ENCODE results near the gene BUD13.
A peak's percentile ranks its signal among the peaks of the same experiment; 100 is the strongest.

The BUD13 gene

GRCh38 chr11:116712428-116712827 lies 60.4 kb downstream of the BUD13 start:
- DNase-seq = no peak

DNA sequence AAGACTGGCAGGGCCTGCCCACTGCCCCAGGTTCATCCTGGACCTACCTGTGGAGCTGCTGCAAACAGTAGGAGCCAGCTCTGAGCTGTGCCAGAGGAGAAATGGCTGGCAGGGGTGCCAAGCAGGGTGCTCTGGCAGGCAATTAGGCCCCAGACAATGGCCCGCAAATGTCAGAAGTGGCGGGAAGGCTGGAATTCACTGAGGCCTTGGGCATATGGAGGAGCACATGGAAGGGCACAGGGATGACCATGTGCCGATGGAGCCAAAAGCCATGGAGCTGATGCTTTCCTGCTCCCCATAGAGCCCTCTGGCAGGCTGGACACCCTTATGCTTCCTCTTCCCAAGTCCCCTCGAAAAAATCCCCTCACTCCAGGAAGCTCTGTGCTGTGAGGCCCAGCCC lies 62.0 kb downstream of the BUD13 start:
- DNase-seq = no peak

DNA sequence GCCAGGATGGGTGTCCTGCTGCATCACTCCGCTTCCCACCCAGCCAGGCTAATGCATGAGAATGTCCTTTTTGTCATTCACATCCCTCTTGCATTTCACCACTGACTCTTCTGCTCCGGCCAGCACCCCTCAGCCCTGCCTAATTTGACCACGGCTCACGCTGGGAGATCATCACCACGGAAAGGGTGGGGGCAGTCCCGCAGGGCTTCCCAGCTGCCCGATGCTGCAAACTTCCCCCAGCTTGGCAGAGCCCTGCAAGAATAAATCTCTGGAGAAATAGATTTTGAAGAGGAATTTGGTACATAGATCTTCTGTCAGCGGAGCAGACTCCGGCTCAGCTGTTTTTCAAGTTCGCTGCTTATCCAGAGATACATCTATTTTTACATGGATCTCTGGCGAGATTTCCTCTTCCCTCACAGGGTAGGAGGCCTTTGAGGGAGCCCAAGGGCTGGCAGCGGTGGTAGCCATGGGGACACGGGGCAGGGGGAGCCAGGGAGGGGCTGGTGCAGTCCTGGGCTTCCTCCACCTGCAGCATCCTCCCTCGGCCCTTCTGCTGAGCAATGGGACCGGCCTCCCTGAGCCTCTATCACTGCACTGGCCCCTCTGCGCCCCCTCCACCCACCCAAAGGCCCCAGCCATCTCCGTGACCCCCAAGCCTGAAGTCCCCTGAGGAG lies 62.6 kb downstream of the BUD13 start:
- DNase-seq = no peak

GRCh38 chr11:116707746-116708145 lies 65.0 kb downstream of the BUD13 start:
- no peak for DNase-seq

DNA sequence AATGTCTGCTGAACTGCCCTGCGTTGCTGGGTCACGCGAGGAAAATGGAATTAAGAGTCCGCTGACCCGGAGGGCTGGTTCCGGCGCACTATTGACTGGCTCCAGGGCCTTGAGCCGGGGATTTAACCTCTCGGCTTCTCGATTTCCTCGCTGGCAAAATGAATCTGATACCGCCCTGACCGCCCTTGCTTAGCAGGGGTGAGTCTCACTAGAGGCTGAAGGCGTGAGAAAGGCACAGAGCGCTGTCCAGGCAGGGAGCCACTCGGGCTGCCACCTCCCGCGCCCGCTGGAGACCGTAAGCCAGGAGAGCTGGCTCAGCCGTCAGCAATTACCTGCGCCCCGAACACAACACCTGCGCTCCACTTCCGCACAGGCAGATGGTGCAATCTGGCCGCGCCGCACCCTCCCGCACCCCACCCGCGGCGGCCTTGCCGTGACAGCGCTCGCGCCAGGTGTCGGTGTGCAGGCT lies 65.6 kb downstream of the BUD13 start:
- DNase-seq = no peak

- peak; percentile 50 for DNase-seq
Observed at GRCh38 chr11:116703421-116703820, 69.4 kb downstream of the BUD13 start.

DNA sequence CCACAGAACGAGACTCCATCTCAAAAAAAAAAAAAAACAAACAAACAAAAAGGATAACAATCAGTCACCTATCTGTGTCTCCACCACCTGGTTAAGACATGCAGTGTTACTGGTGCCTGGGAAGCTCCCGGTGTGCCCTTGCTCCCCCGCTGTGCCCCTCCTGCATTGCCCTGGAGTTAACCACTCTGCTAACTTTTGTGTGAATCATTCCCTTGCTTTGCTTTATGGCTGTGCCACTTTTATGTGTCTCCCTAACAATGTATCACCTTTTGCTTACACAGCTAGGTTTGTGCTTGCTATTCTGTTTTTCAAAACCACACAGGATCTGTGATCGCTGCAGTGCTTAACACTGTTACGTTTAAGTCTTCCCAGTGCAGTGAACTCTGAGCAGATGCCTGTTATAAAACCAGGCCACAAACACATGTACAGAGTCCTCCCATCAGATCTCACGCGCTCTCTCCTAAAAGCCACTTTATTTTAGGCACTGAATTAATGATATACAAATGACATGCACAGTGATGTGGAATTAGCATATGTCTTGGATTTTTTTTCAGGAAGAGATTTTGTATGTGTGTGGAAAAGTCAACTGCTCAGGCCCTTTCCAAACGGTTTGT lies 69.9 kb downstream of the BUD13 start:
- DNase-seq = no peak

GRCh38 chr11:116701876-116702275 lies 70.9 kb downstream of the BUD13 start:
- no peak for DNase-seq

DNA sequence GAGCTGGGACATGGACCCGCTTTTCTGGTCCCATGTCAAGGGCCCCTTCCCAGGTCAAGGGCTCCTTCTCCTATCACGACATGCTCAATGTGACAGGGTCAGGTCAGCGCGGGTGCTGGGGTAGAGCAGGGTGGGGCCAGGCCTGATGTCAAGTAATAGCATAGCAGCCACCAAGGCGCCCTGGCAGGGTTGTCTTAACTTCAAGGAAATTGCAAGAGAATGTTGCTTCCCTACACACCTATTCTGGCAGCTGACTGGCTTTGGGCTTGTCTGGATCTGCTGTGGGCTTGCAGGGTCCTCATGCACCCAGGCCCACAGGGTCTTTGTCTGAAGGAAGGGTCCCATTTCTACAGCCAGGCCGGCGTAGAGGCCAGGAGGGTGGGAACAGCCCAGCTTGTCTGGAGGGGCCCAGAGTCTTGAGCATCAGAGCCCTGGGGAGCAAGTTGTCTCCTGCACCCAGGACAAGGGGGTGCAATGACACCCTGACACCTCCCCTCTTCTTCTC lies 71.4 kb downstream of the BUD13 start:
- DNase-seq = no peak

DNA sequence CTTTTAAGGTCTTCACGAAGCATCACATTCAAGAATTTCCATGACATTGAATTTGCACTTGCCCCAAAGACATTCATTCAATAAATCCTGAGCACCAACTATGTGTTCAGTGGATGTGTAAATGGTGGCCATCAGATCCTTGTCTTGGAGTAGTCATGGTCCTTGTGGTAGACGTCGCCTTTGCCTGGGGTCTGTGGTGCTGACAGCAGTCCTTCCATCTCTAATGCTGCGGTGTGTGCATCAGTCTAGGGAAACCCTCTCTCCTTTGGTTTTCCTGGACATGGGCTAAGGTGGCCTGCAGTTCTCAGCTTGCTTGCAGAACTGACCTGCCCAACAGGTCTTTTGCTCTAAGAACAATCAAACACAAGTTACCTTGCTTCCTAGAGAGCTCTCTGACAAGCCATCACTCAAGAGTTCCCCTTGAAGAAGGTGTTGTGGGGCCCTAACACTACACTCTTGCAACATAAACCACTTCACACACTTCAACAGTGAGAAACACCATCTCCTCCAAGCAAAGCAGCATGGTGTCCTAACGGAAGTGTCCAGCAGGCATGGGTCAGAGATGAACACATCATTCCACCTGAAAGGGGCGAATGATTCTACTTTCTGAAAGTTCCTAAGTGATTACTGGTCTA lies 72.1 kb downstream of the BUD13 start:
- no peak for DNase-seq
